HG03342 (cell line): ENCODE measurements around the gene PIK3R1.
A peak's percentile ranks its signal among the peaks of the same experiment; 100 is the strongest.

Experiments
- ATAC-seq: cut with Tn5 transposase; IDR thresholded peaks from one replicate; pipeline ENCODE4 v1.9.1; 2021; ENCODE audit warnings: mild to moderate bottlenecking, moderate library complexity; ENCODE audit not compliant: unreplicated experiment

The PIK3R1 gene

DNA sequence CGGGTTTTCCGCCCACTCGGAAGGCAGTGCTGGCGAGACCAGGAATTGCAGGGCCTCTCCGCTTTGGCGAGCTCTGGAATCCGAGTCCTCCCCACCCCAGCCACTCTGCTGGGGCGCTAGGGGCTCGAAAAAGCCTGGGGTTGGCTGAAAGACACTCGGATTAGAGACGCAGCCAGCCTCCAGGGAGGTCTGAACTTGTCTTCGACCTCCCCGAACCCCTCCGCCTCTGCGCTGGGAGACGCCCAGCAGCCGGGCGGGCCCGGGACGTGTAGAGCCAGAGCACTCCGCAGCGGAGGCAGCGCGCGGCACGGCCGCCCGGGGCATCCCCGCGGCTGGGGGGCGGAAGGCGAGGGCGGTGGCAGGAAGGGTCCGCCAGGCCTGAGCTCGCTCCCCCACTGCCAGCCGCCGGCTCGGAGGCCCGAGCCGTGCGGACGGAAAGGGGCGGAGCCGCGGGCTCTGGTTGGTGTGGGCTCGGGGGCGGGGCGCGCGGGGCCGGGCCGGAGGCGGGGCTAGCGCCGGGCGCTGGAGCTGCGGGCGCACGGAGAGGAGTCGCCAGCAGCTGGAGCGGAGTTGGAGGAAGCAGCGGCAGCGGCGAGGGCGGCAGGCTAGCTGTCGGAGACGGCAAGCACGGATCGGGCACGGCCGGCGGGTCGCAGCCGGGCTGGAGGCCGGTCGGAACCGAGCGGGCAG, at the start of gene PIK3R1:
Gene PIK3R1, plus strand, starts transcription at position 549 of the 690 bp plus-strand sequence. CDS start 10,920 bp downstream, outside the sequence.
- ATAC-seq: peak; percentile 80

DNA sequence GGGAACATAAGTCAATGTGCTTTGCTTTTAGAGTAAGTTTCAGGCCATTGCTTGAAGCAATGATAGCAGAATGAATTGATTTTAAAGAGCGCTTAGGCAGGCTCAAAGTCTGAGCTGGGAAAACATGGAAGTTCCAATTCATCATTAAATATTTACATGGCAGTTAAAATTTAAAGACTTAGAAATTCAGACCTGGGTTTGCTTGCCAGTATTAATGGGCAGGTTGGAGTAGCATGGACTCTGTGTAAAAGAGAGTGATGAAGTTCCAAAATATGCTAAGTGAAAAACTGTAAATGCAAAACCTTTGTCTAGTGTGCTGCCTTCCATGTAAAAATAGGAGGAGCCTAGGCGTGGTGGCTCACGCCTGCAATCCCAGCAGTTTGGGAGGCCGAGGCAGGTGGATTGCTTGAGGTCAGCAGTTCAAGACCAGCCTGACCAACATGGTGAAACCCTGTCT, 48.3 kb upstream of the PIK3R1 start:
- no peak for ATAC-seq

DNA sequence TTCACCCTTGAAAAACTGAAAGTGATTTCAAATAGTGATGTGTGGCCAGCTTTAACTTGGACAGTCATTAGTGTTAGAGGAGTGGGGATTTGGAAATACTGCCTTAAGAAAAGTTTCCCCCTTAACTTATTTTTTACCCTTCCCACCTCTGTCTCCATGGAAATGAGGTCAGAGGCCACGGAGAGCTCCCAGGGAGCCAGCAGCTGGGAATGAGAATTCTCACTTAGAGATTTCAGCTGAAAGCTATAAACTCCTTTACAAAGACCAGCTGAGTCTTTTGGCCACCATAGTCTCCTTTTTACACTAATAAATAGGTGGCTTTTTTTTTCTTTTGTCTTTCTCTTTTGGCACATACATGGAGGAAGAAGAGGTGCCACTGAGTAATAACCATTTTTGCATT, 45.7 kb upstream of the PIK3R1 start:
- ATAC-seq: no peak

DNA sequence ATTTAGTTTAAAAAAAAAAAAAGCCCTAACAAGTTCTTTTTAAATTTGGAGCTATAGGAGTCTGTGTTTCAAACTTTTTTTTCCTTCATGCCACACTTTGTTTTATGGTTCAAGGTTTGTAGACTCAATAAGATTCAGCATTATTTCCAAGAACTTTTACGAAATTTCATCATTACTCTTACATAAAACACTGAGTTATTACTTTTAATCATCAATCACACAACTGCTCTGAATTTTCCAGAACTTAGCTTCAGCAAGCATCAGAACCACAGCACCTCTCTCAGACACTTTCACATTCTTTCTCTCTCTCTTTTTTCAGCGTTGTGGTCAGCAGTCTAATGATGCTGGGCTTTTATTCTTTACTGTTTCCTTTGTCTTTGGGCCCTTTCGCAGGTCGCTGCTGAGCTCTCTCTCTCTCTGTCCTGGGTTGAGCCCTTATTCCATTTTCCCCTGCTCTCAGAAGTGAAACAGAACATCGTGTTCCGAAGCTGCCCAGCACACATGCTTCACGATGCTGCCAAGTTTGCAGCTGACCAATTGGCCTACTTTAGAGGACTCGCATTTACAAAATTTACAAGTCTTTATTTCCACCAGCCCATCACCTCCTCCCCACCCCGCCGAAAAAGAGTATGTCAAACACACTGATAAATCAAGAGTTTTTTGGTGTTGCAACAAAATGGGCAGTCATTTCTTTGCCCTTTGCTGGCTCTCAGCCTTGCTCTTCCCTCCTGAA, 44.6 kb upstream of the PIK3R1 start:
- ATAC-seq: no peak

DNA sequence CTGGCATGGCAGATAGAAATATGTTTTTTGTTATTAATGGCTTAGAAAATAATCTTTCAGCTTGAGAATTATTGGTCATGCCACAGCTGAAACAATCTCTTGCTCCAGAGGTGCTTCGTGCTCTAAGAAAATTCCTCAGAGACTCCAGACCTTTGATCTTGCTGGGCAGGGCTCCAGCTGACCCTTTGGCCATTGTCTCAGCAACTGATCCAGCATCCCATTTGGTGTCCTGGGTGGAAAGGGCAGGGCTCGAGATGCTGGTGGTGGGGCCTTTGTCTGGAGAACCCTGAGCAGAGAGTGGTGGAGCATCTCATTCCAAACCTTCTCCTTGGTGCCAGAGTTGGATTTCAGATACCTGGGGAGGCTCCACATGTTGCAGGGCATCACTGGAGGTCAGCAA, 43.2 kb upstream of the PIK3R1 start:
- no peak for ATAC-seq

DNA sequence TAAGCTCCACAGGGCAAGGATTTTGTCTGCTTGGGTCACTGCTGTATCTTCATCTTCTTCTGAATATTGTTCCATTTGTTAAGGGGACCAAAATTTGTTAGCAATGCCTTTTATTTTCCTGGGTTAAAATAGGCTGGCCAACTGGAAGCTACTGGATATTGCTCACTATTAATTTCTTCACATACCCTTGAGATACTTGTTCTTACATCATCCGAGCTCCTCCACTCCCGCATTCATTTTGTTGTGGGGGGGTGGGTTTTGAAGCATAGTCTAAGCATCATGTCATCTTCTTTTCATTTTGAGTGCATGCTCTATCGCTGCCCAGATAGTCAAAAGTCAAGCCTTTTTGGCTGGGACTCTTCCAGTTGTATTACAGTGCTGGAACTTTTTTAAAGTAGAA, 42.5 kb upstream of the PIK3R1 start:
- ATAC-seq: no peak

DNA sequence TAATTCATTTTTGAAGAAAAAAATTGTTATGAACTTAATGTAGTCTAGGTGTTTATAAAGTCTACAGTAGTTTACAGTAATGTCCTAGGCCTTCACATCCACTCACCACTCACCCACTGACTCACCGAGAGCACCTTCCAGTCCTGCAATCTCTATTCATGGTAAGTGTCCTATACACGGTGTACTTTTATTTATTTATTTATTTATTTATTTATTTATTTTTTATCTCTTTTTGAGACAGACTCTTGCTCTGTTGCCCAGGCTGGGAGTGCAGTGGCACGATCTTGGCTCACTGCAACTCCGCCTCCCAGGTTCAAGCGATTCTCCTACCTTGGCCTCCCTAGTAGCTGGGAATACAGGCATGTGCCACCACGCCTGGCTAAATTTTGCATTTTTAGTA, 39.3 kb upstream of the PIK3R1 start:
- ATAC-seq: no peak

DNA sequence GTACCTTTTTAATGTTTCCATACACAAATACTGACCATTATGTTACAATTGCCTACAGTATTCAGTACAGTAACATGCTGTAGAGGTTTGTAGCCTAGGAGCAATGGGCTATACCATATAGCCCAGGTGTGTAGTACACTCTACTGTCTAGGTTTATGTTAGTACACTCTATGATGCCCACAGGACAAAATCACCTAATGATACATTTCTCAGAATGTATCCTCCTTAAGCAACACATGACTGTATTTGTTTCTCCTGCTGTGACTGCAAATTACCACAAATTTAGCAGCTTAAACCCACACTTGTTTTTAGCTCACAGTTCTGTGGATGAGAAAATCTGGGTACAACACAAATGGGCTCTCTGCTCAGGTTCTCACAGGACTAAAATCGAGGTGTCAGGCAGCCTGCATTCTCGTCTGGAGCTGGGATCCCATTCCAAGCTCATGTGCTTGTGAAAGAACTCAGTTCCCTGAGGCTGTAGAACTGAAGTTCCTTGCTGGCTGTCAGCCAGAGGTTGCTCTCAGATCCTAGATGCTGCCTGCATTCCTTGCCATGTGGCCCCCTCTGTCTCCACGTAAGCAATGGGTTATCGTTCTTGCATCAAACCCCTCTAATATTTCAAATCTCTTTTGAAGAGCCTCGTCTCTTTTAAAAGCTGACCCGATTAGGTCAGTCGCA, 38.6 kb upstream of the PIK3R1 start:
- no peak for ATAC-seq

DNA sequence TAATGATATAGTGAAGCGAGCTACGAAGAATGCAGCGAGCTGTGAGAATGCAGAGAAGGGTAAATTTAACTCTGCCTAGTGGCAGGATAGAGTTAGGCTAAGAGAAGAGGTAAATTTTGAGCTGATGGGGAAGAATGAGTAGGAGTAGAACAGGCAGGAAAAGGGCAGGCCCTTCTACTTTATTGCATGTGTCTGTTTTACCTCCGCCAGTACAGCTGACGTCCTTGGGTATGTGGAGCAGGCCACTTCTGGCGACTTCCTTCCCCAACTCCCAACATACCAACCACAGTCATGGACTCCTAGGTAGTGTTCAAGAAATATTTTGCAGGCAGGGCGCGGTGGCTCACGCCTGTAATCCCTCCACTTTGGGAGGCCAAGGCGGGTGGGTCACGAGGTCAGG, 37.9 kb upstream of the PIK3R1 start:
- no peak for ATAC-seq

DNA sequence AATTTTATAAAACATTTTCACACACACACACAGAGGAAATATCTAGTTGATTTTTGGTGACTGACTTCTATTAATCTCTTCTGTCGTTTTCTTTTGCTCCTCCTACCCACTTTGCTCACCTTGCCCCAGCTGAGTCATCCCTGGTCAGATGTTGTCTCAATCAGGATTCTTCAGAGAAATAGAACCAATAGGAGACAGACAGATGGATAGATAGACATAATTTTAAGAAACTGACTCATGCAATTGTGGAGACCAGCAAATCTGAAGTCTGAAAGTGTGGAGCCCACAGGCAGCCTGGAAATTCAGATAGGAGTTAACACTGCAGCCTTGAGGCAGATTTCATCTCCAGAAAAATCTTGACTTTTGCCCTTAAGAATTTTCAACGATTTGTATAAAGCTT, 37.0 kb upstream of the PIK3R1 start:
- no peak for ATAC-seq

DNA sequence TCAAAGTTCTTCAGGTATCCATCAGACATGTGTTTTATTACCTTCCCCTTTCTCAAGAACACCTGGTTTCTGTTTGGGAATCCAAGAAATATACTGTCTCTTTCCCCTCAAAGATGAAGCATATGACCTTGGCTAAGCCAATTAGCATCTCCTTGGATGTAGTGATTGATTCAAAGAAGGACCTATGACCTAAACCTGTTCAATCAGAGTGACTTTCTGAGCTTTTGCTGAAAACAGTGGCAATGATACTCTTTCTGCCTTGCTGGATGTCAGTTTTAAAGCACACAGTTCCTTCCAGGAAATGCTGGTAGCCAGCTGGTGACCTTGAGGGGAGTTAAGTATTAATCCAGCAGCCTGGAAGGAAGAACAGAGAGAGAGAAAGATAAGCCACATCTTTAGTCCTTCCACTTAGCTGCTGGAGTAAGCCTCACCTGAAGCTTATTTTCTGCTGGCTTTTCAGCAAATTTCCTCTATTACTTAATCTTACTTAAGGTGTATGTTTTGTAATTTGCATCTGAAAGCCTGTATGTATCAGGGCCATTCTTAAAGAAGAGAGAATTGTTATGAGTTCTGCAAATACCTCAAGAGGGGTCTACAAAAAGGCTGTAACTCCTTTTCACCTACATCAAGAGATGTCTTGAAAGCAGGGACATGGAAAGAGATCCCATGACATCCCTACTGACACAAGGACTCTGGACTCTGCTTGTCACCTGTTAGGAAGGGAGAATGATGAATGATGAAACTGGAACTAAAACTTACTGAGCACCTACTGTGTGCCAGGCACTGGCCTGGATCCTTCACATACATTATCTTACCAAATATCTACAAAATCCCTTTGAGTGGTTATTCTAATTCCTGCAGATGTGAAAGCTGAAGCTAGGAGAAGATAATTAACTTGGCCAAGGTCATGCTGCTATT, 35.2 kb upstream of the PIK3R1 start:
- no peak for ATAC-seq

DNA sequence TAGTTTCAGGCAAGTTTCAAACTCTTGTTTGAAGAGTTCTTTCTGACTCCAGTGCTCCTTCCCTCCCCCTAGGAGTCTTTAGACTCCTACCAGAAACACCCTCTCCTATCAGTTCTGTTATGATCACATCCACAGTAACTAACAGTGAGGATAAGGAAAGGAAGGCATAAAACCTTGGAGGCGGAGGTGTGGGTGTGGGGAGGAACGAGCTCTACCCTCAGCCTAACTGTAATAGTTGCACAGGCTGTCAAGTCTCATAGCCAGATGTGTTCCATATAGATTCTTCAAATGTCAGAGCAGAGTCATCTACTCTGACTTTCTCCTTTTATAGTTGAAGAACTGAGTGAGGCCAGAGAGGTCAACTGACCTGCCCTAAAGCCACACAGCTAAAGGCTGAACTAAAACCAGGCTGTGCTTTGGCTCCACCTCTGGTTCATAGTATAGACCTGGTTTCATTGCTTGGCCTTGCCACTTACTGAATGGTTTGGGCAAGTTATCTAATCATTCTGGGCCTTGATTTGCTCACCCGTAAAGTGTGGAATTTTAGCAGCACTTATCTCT, 34.4 kb upstream of the PIK3R1 start:
- no peak for ATAC-seq

DNA sequence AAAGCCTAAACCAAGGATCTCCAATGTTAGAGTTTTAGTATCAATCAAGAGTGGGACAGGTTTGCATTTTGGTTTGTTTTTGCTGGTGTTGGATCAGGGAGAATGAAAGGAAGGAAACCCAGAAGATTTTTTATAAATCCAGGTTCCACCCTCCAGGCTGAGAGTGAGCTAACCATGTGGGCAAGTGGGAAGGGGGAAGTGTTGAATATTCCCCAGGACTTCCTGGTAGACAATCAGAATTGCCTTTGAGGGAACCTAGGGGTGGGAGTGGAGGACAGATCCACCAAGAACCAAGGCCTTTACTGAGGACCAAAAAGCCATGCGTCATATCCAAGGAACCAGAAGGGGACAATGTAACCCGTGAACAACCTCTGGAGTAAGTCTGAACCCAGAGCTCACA, 33.5 kb upstream of the PIK3R1 start:
- no peak for ATAC-seq

DNA sequence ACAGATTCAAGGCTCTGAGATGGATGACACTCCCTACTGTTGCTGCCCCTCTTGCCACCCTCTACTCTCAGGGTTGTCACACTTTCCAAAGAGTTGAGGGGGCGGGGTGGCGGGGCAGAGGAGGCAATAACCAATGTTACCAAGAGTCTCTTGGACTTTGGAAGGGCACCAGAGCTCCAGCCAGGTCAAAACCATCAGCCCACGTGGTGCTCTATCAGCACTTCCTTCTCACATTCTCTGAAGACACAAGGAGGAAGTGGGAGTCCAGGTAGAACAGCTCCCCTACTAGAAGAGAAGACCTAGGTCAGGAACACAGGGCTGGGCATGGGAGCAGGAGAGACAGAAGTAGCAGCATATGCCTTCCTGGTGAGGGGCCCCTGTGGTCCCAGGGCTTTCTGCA, 33.0 kb upstream of the PIK3R1 start:
- peak; percentile 45 for ATAC-seq

DNA sequence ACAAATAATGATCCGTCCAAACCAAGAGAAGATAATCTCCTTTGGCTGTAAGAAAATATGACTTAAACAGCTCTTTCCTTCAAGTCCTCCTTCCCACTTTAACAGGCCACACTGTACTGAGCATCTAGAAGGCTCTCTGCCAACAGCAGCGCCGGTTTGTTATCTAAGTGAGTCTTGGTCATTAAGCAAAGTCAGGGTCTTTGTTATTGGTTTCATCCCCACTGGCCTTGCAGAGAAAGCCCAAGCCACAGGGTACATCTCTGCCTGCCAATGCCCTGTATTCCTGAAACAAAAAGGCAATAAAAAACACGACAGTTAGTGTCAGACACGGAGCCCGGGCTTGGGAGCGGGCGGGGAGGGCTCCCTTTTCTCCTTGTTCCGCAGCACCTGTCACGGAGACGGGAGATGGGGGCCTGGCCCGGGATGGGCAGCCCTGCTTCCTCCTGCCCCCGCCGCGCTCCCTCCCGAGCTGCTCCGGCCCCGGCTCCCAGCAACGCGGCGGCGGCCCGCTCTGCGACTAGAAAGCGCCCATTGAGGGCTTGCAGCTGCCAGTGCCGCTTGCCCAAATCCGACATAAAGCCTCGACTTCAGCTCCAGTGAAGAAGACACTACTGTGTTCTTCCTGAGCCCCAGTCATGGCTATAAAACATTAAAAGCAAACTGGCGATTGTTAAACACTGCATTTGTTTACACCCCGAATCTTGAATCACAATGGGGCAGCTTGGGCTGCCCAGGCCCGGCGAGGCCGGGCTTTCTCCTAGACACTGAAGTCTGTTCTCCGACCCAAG, 28.1 kb upstream of the PIK3R1 start:
- ATAC-seq: no peak

DNA sequence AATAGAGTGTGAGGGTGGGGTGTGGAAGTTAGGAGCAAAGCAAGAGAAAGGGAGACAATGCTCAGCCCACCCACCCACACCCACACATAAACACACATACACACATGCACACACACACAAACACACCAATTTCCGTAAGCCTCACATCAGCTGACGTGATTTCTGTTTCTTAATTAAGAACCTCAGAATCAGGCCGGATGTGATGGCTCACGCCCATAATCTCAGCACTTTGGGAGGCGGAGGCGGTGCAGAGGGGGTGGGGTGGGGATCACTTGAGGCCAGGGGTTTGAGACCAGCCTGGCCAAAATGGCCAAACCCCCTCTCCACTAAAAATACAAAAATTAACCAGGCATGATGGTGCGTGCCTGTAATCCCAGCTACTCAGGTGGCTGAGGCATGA, 26.4 kb upstream of the PIK3R1 start:
- no peak for ATAC-seq

DNA sequence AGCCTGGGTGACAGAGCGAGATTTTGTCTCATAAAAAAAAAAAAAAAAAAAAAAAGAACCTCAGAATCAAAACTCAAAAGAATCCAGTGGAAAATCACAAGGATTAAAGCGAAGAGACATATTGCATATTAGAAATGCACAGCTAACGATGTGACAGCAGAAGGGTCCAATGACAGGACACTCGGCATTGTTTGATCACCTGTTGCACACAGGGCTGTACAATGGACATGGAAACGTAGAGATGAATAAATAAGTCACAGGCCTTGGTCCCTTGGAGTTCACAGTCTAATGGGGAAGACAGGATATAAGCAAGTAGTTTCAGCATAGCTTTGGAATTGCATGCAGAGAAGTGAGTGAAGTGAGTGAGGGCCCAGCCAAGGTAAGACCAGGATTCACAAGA, 25.9 kb upstream of the PIK3R1 start:
- no peak for ATAC-seq

DNA sequence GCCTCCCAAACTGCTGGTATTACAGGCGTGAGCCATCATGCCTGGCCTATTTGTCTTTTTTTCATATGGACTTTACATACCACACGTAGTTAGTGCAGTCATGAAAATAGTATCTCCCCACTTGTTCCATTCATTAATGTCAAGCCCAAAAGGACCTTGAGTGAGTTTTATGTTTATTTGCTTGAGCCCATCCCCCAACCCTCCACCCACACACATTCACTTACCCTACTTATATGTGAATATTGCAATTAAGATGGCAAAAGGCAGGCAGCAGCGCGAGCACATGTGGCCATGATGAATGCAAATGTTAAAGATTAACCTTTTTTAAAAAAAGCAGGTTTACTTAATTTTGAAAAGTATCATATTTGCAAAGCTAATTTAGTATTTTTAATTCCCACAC, 24.9 kb upstream of the PIK3R1 start:
- no peak for ATAC-seq

DNA sequence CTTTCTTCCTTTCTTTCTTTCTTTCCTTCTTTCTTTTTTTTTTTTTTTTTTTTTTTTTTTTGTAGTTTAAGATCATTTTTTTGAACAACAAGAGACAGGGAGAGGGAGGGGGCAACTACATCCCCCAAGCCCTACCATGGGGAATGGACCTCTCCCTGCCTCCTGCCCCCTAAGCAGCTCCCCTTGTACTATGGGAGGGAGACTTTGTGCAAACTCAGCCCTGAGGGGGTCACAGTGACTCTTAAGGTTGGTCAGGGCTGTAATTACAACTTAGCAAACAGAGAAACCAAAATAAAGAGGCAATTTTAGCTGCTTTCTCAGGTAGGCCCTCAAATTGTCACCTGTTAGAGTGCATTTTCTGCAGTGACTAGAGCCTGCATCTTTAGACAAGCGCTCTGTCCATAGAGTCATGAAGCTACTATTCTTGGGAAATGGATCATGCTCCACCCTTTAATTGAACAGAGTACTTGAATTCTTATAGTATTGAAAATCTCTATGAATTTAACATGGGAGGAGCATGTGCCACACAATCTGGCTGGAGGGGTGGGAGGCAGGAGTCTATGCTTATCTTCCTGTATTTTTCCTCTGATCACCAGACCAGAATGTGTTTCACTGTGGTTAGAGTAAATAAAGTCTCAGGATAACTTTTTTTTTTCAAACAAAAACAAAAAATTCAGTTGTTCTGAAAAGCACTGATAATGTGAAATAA, 24.3 kb upstream of the PIK3R1 start:
- ATAC-seq: no peak
